Naive B cell (primary cell): Measurements from ENCODE around the gene MCAT. TPM values are rescaled to one million over a fixed set of nuclear protein-coding genes. Genes with fewer than 3 reads are reported as not detected.
"Not testable (repeated sequence)": the region's sequence is repeated elsewhere in the genome, so short reads cannot be mapped to it uniquely, and the experiment has no call there.

Source experiments
- ATAC-seq, 2 donors: fragments of 150-1000 bp; cut with Tn5 transposase; 2 replicates each; pipeline ENCODE4 v1.10.0; 2021; ENCODE audit warnings: low read depth in 2 of 2, mild to moderate bottlenecking in 2 of 2, moderate library complexity in 2 of 2
- DNase-seq: peaks from one replicate; pipeline ENCODE4 v3.0.0; 2022
- H3K27ac Mint-ChIP-seq, 6 donors: one replicate each; pipeline ENCODE4 v1.8.0; 2020 to 2022; ENCODE audit warnings: mild to moderate bottlenecking in 6 of 6, mixed read lengths in 6 of 6, moderate library complexity in 5 of 6, inconsistent platforms in 2 of 6
- H3K27me3 Mint-ChIP-seq, 3 donors: one replicate each; pipeline ENCODE4 v1.8.0; 2021 to 2022; ENCODE audit warnings: mixed read lengths in 3 of 3, mild to moderate bottlenecking in 1 of 3
- H3K36me3 Mint-ChIP-seq, 2 donors: one replicate each; pipeline ENCODE4 v1.8.0; 2020 to 2022; ENCODE audit warnings: mixed read lengths in 2 of 2, inconsistent platforms in 1 of 2, mild to moderate bottlenecking in 1 of 2
- H3K4me1 Mint-ChIP-seq, 3 donors: one replicate each; pipeline ENCODE4 v1.8.0; 2020 to 2022; ENCODE audit warnings: mixed read lengths in 3 of 3, inconsistent platforms in 1 of 3, mild to moderate bottlenecking in 1 of 3, moderate library complexity in 1 of 3
- H3K4me3 Mint-ChIP-seq, 8 donors: one replicate each; pipeline ENCODE4 v1.8.0; 2020 to 2022; ENCODE audit warnings: mild to moderate bottlenecking in 8 of 8, mixed read lengths in 8 of 8, moderate library complexity in 8 of 8, inconsistent platforms in 2 of 8
- H3K9me3 Mint-ChIP-seq, 7 donors: one replicate each; pipeline ENCODE4 v1.8.0; 2020 to 2022; ENCODE audit warnings: mixed read lengths in 7 of 7, mild to moderate bottlenecking in 5 of 7, inconsistent platforms in 2 of 7, moderate library complexity in 1 of 7
- polyA plus RNA-seq, 6 donors: library from polyadenylated mRNA; unstranded; fragments of 300-500 nt; fragmentation: Illumina TruSeq; gene quantifications; one replicate each; pipeline ENCODE4 v1.2.3, GENCODE V29; 2021; ENCODE audit warnings: low read depth in 6 of 6

MCAT gene
- polyA plus RNA-seq, 6 donors from 2014 or later: 6.1 to 11.4 (median 7.6) TPM

GRCh38 chr22:43155789-43156188, 12.6 kb upstream of the MCAT start:
- DNase-seq (no peak), ATAC-seq (no peak)
- no peak overlapping the region for H3K27ac Mint-ChIP-seq
- peaks cover 22 to 45% (median 27%) of the 10 kb centered on the region in 3 donors for H3K4me1 Mint-ChIP-seq
- no peaks in the 10 kb centered on the region for H3K36me3 Mint-ChIP-seq
- no peak overlapping the region for H3K4me3 Mint-ChIP-seq
- H3K27me3 Mint-ChIP-seq: no peaks in the 10 kb centered on the region
- H3K9me3 Mint-ChIP-seq: no peaks in the 10 kb centered on the region

GRCh38 chr22:43154887-43155536, 11.8 kb upstream of the MCAT start:
- no peak for ATAC-seq
- Mint-ChIP-seq H3K27ac (no peak overlapping the region), H3K9me3 (no peaks in the 10 kb centered on the region)

GRCh38 chr22:43153899-43154298, 10.7 kb upstream of the MCAT start:
- Mint-ChIP-seq H3K27ac (no peak overlapping the region), H3K9me3 (no peaks in the 10 kb centered on the region), H3K27me3 (no peaks in the 10 kb centered on the region), H3K4me1 (peaks cover 28 to 53% (median 28%) of the 10 kb centered on the region in 3 donors), H3K4me3 (peak overlapping the region in 3 of 8 donors; percentile 33 to 82 (median 51)), H3K36me3 (no peaks in the 10 kb centered on the region)
- no peak for DNase-seq
- no peak for ATAC-seq

More at GRCh38 chr22:43154887-43155536, 11.8 kb upstream of the MCAT start:
- no peaks in the 10 kb centered on the region for H3K36me3 Mint-ChIP-seq
- DNase-seq: no peak
- H3K4me3 Mint-ChIP-seq: peak overlapping the region in 3 of 8 donors; percentile 36 to 52 (median 37)
- no peaks in the 10 kb centered on the region for H3K27me3 Mint-ChIP-seq
- H3K4me1 Mint-ChIP-seq: peaks cover 26 to 52% (median 26%) of the 10 kb centered on the region in 3 donors

GRCh38 chr22:43152357-43153071, 9.3 kb upstream of the MCAT start:
- DNase-seq: peak; percentile 55
- no peaks in the 10 kb centered on the region for H3K9me3 Mint-ChIP-seq

GRCh38 chr22:43152003-43152356, 8.8 kb upstream of the MCAT start:
- DNase-seq (no peak), ATAC-seq (peak; percentile 29 to 36)
- Mint-ChIP-seq H3K27me3 (no peaks in the 10 kb centered on the region), H3K9me3 (no peaks in the 10 kb centered on the region), H3K27ac (peak overlapping the region in 4 of 6 donors; percentile 12 to 87 (median 60)), H3K4me3 (peak overlapping the region; percentile 79 to 94 (median 88)), H3K36me3 (no peaks in the 10 kb centered on the region), H3K4me1 (peaks cover 34 to 63% (median 47%) of the 10 kb centered on the region in 3 donors)

More at GRCh38 chr22:43152357-43153071, 9.3 kb upstream of the MCAT start:
- H3K27me3 Mint-ChIP-seq: no peaks in the 10 kb centered on the region
- H3K36me3 Mint-ChIP-seq: no peaks in the 10 kb centered on the region
- ATAC-seq: peak; percentile 77 to 78
- peaks cover 29 to 58% (median 42%) of the 10 kb centered on the region in 3 donors for H3K4me1 Mint-ChIP-seq
- peak overlapping the region in 3 of 6 donors; percentile 40 to 87 (median 50) for H3K27ac Mint-ChIP-seq
- H3K4me3 Mint-ChIP-seq: peak overlapping the region; percentile 79 to 94 (median 88)

GRCh38 chr22:43151251-43152002, 8.2 kb upstream of the MCAT start, which contains the start of gene TSPO:
Gene TSPO, plus strand, starts transcription at chr22:43151559. Its CDS starts 7,680 bp downstream, at chr22:43159239.
- DNase-seq (peak; percentile 55), ATAC-seq (peak; percentile 36 to 51)
- H3K4me3 Mint-ChIP-seq: peak within 1 kb of the TSS; percentile 79 to 95 (median 90)
- peak within 1 kb of the TSS in 5 of 6 donors; percentile 38 to 92 (median 87) for H3K27ac Mint-ChIP-seq
- peaks cover 34 to 60% (median 53%) of the 10 kb centered on the region in 3 donors for H3K4me1 Mint-ChIP-seq
- H3K36me3 Mint-ChIP-seq: no peaks in the 10 kb centered on the region
- no peaks in the 10 kb centered on the region for H3K27me3 Mint-ChIP-seq
- no peaks in the 10 kb centered on the region for H3K9me3 Mint-ChIP-seq

- ATAC-seq (no peak), DNase-seq (no peak)
- peak overlapping the region in 4 of 6 donors; percentile 67 to 92 (median 86) for H3K27ac Mint-ChIP-seq
- peaks cover 34 to 59% (median 55%) of the 10 kb centered on the region in 3 donors for H3K4me1 Mint-ChIP-seq
- H3K36me3 Mint-ChIP-seq: no peaks in the 10 kb centered on the region
- peak overlapping the region; percentile 79 to 95 (median 90) for H3K4me3 Mint-ChIP-seq
- H3K9me3 Mint-ChIP-seq: no peaks in the 10 kb centered on the region
- no peaks in the 10 kb centered on the region for H3K27me3 Mint-ChIP-seq
Observed at GRCh38 chr22:43150731-43151206, 7.6 kb upstream of the MCAT start.

- ATAC-seq (no peak), DNase-seq (no peak)
- no peaks in the 10 kb centered on the region for H3K27me3 Mint-ChIP-seq
- H3K9me3 Mint-ChIP-seq: no peaks in the 10 kb centered on the region
- H3K27ac Mint-ChIP-seq: peak overlapping the region in 3 of 6 donors; percentile 64 to 92 (median 88)
- peak overlapping the region; percentile 30 to 79 (median 60) for H3K4me3 Mint-ChIP-seq
- no peaks in the 10 kb centered on the region for H3K36me3 Mint-ChIP-seq
- H3K4me1 Mint-ChIP-seq: peaks cover 43 to 59% (median 54%) of the 10 kb centered on the region in 3 donors
Observed at GRCh38 chr22:43148581-43148980, 5.4 kb upstream of the MCAT start.

GRCh38 chr22:43147821-43148220, 4.6 kb upstream of the MCAT start:
- DNase-seq: no peak

GRCh38 chr22:43146332-43146731, 3.1 kb upstream of the MCAT start:
- not testable (repeated sequence) for H3K9me3 Mint-ChIP-seq, H3K36me3 Mint-ChIP-seq, ATAC-seq, H3K27me3 Mint-ChIP-seq, DNase-seq
- H3K4me3 Mint-ChIP-seq: peak overlapping the region in 7 of 8 donors; percentile 18 to 83 (median 59)
- H3K4me1 Mint-ChIP-seq: peaks cover 43 to 61% (median 54%) of the 10 kb centered on the region in 3 donors
- peak overlapping the region in 5 of 6 donors; percentile 53 to 94 (median 74) for H3K27ac Mint-ChIP-seq

More at GRCh38 chr22:43147821-43148220, 4.6 kb upstream of the MCAT start:
- Mint-ChIP-seq H3K27ac (peak overlapping the region; percentile 53 to 94 (median 64)), H3K4me1 (peaks cover 43 to 56% (median 55%) of the 10 kb centered on the region in 3 donors), H3K4me3 (peak overlapping the region; percentile 58 to 90 (median 79)), H3K27me3 (no peaks in the 10 kb centered on the region), H3K9me3 (no peaks in the 10 kb centered on the region), H3K36me3 (no peaks in the 10 kb centered on the region)
- no peak for ATAC-seq

GRCh38 chr22:43145371-43145770, 2.2 kb upstream of the MCAT start:
- H3K4me3 Mint-ChIP-seq: peak overlapping the region in 4 of 8 donors; percentile 1 to 74 (median 52)

GRCh38 chr22:43144949-43145348, 1.8 kb upstream of the MCAT start:
- H3K36me3 Mint-ChIP-seq: no peaks in the 10 kb centered on the region
- H3K4me3 Mint-ChIP-seq: peak overlapping the region in 6 of 8 donors; percentile 1 to 74 (median 33)
- H3K9me3 Mint-ChIP-seq: no peaks in the 10 kb centered on the region

More at GRCh38 chr22:43145371-43145770, 2.2 kb upstream of the MCAT start:
- Mint-ChIP-seq H3K4me1 (peaks cover 34 to 59% (median 45%) of the 10 kb centered on the region in 3 donors), H3K27ac (peak overlapping the region in 3 of 6 donors; percentile 36 to 97 (median 53))
- H3K36me3 Mint-ChIP-seq, DNase-seq, H3K27me3 Mint-ChIP-seq, H3K9me3 Mint-ChIP-seq, ATAC-seq: not testable (repeated sequence)

GRCh38 chr22:43136801-43137200, 6.4 kb downstream of the MCAT start:
- peaks cover 4 to 15% (median 4%) of the 10 kb centered on the region in 3 donors for H3K4me1 Mint-ChIP-seq
- H3K27me3 Mint-ChIP-seq: no peaks in the 10 kb centered on the region
- no peaks in the 10 kb centered on the region for H3K9me3 Mint-ChIP-seq
- H3K27ac Mint-ChIP-seq: peak overlapping the region in 1 of 6 donors; percentile 38
- peaks cover 4 to 8% of the 10 kb centered on the region in 2 donors for H3K36me3 Mint-ChIP-seq
- DNase-seq: no peak
- H3K4me3 Mint-ChIP-seq: no peak overlapping the region
- ATAC-seq: no peak

More at GRCh38 chr22:43144949-43145348, 1.8 kb upstream of the MCAT start:
- Mint-ChIP-seq H3K4me1 (peaks cover 33 to 59% (median 46%) of the 10 kb centered on the region in 3 donors), H3K27me3 (no peaks in the 10 kb centered on the region), H3K27ac (peak overlapping the region in 4 of 6 donors; percentile 36 to 97 (median 45))
- DNase-seq (no peak), ATAC-seq (no peak)
